Kidney capillary endothelial cell (primary cell): ENCODE results near the gene MUC6.

Experiments used
- DNase-seq: peaks from one replicate; pipeline ENCODE4 v3.0.0-alpha.2; 2018; ENCODE audit warnings: low spot score

The MUC6 gene

DNA sequence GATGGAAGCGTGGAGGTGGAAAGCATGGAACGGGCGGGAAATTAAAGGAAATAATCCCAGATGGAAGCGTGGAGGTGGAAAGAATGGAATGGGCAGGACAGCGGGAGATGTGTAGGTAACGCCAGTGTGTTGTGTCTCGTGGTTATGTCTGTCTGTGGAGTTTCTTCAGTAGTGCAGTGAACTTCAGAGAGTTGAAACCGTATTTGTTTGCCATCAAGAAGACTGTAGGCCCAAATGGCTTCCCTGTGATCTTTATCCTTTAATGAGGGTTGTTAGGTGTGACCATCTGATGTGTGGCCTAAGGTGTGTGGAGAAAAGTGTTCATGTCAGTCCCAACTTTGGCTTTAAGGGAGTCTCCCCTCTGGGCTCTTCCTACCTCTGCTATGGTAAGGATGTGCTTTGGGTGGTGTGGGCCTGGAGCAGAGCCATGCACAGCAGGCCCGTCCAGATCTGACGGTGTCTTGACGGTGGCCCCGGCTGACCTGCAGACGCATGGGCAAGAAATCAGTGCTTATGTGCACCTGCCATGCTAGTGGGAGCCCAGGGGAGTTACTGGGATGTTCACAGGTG lies 71.2 kb downstream of the MUC6 start:
- DNase-seq: no peak

DNA sequence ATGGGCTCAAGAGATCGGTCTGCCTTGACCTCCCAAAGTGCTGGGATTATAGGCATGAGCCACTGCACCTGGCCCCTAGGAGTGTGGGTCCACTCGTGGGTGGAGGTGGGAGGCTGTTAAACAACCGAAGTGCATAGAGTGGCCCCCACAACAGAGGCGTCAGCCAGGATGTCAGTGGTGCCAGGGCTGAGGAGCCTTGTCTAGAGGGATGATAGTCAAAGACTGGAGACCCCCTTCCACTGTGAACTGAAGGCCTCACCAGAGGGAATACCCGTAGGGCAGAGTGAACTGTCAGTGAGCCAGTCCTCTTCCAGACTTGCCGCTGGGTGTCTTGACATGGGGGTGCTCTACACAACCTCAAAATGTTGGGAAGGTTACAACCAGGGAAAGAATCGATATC lies 72.7 kb downstream of the MUC6 start:
- DNase-seq: no peak
